ENCODE measurements around the gene ZCCHC4.
"Not testable (repeated sequence)": the region's sequence is repeated elsewhere in the genome, so short reads cannot be mapped to it uniquely, and the experiment has no call there.

The ZCCHC4 gene

GRCh38 chr4:25367004-25367621 is 54.5 kb downstream of the ZCCHC4 start:
- in situ Hi-C loops (cut with HindIII; ENCODE audit: low pct_ligation_motif_present, low pct_unique_long_range_greater_than_20kb, low sequenced_read_pairs) = no loop called here
- peak; percentile 41 for DNase-seq

- in situ Hi-C loops (cut with HindIII; ENCODE audit: low pct_ligation_motif_present, low pct_unique_long_range_greater_than_20kb, low sequenced_read_pairs) = no loop called here
- DNase-seq = no peak
Measured at GRCh38 chr4:25367877-25368276, 55.3 kb downstream of the ZCCHC4 start.

- no peak for DNase-seq
- in situ Hi-C loops (cut with HindIII; ENCODE audit: low pct_ligation_motif_present, low pct_unique_long_range_greater_than_20kb, low sequenced_read_pairs) = no loop called here
Measured at GRCh38 chr4:25368315-25368714, 55.7 kb downstream of the ZCCHC4 start.

- no peak for DNase-seq
- in situ Hi-C loops (cut with HindIII; ENCODE audit: low pct_ligation_motif_present, low pct_unique_long_range_greater_than_20kb, low sequenced_read_pairs) = no loop called here
Measured at GRCh38 chr4:25370242-25370641, 57.7 kb downstream of the ZCCHC4 start.

GRCh38 chr4:25372549-25372948 is 60.0 kb downstream of the ZCCHC4 start:
- in situ Hi-C loops (cut with HindIII; ENCODE audit: low pct_ligation_motif_present, low pct_unique_long_range_greater_than_20kb, low sequenced_read_pairs); DNase-seq: not testable (repeated sequence)

GRCh38 chr4:25376754-25377571 is 64.4 kb downstream of the ZCCHC4 start, which contains the start of gene ANAPC4:
Gene ANAPC4 (plus strand): TSS chr4:25377263. CDS start chr4:25377428, 165 bp downstream.
- DNase-seq = peak; percentile 92
- in situ Hi-C loops (cut with HindIII; ENCODE audit: low pct_ligation_motif_present, low pct_unique_long_range_greater_than_20kb, low sequenced_read_pairs) = no loop called here

- in situ Hi-C loops (cut with HindIII; ENCODE audit: low pct_ligation_motif_present, low pct_unique_long_range_greater_than_20kb, low sequenced_read_pairs) = no loop called here
- DNase-seq = no peak
Measured at GRCh38 chr4:25377572-25378436, 65.2 kb downstream of the ZCCHC4 start.

GRCh38 chr4:25378437-25378743 is 65.8 kb downstream of the ZCCHC4 start:
- in situ Hi-C loops (cut with HindIII; ENCODE audit: low pct_ligation_motif_present, low pct_unique_long_range_greater_than_20kb, low sequenced_read_pairs) = no loop called here
- no peak for DNase-seq

- no peak for DNase-seq
- in situ Hi-C loops (cut with HindIII; ENCODE audit: low pct_ligation_motif_present, low pct_unique_long_range_greater_than_20kb, low sequenced_read_pairs) = no loop called here
Measured at GRCh38 chr4:25379591-25379990, 67.0 kb downstream of the ZCCHC4 start.

GRCh38 chr4:25383647-25384046 is 71.1 kb downstream of the ZCCHC4 start:
- no peak for DNase-seq
- in situ Hi-C loops (cut with HindIII; ENCODE audit: low pct_ligation_motif_present, low pct_unique_long_range_greater_than_20kb, low sequenced_read_pairs) = no loop called here

GRCh38 chr4:25386926-25387325 is 74.4 kb downstream of the ZCCHC4 start:
- no peak for DNase-seq
- in situ Hi-C loops (cut with HindIII; ENCODE audit: low pct_ligation_motif_present, low pct_unique_long_range_greater_than_20kb, low sequenced_read_pairs) = no loop called here

GRCh38 chr4:25397305-25397704 is 84.7 kb downstream of the ZCCHC4 start:
- in situ Hi-C loops (cut with HindIII; ENCODE audit: low pct_ligation_motif_present, low pct_unique_long_range_greater_than_20kb, low sequenced_read_pairs) = no loop called here
- no peak for DNase-seq

- in situ Hi-C loops (cut with HindIII; ENCODE audit: low pct_ligation_motif_present, low pct_unique_long_range_greater_than_20kb, low sequenced_read_pairs) = no loop called here
- no peak for DNase-seq
Measured at GRCh38 chr4:25399510-25399909, 86.9 kb downstream of the ZCCHC4 start.

GRCh38 chr4:25401066-25401465 is 88.5 kb downstream of the ZCCHC4 start:
- in situ Hi-C loops (cut with HindIII; ENCODE audit: low pct_ligation_motif_present, low pct_unique_long_range_greater_than_20kb, low sequenced_read_pairs) = no loop called here
- DNase-seq = no peak

GRCh38 chr4:25402521-25402920 is 89.9 kb downstream of the ZCCHC4 start:
- no peak for DNase-seq
- in situ Hi-C loops (cut with HindIII; ENCODE audit: low pct_ligation_motif_present, low pct_unique_long_range_greater_than_20kb, low sequenced_read_pairs) = no loop called here

GRCh38 chr4:25403699-25404098 is 91.1 kb downstream of the ZCCHC4 start:
- in situ Hi-C loops (cut with HindIII; ENCODE audit: low pct_ligation_motif_present, low pct_unique_long_range_greater_than_20kb, low sequenced_read_pairs) = no loop called here
- DNase-seq = no peak

GRCh38 chr4:25405453-25405852 is 92.9 kb downstream of the ZCCHC4 start:
- DNase-seq = no peak
- in situ Hi-C loops (cut with HindIII; ENCODE audit: low pct_ligation_motif_present, low pct_unique_long_range_greater_than_20kb, low sequenced_read_pairs) = no loop called here

GRCh38 chr4:25406081-25406692 is 93.6 kb downstream of the ZCCHC4 start:
- no peak for DNase-seq
- in situ Hi-C loops (cut with HindIII; ENCODE audit: low pct_ligation_motif_present, low pct_unique_long_range_greater_than_20kb, low sequenced_read_pairs) = no loop called here
